Activated T-helper 9 cell treated with anti-CD3 and anti-CD28 coated beads, Interleukin-2, amount 50 U/mL, for 16 hours (primary cell): Measurements from ENCODE around the gene SOX1.

ENCODE experiments used
- DNase-seq: peaks from one replicate; pipeline ENCODE4 v3.0.0-alpha.2; 2020; ENCODE audit warnings: low read depth

The SOX1 gene

GRCh38 chr13:112072534-112073244 lies 5.7 kb downstream of the SOX1 start:
- DNase-seq: no peak

GRCh38 chr13:112073245-112074138 lies 6.5 kb downstream of the SOX1 start:
- no peak for DNase-seq

- DNase-seq: no peak
These were observed 7.4 kb downstream of the SOX1 start for GRCh38 chr13:112074139-112074865.

GRCh38 chr13:112077729-112078128 lies 10.8 kb downstream of the SOX1 start:
- DNase-seq: no peak

GRCh38 chr13:112078216-112078615 lies 11.3 kb downstream of the SOX1 start:
- DNase-seq: no peak

GRCh38 chr13:112078879-112079531 lies 12.1 kb downstream of the SOX1 start:
- DNase-seq: no peak

- DNase-seq: no peak
These were observed 12.7 kb downstream of the SOX1 start for GRCh38 chr13:112079696-112080095.

- no peak for DNase-seq
These were observed 17.0 kb downstream of the SOX1 start for GRCh38 chr13:112083971-112084370.

GRCh38 chr13:112092453-112092852 lies 25.5 kb downstream of the SOX1 start:
- no peak for DNase-seq

- no peak for DNase-seq
These were observed 28.4 kb downstream of the SOX1 start for GRCh38 chr13:112095354-112095753.

GRCh38 chr13:112096959-112097358 lies 30.0 kb downstream of the SOX1 start:
- no peak for DNase-seq

GRCh38 chr13:112097770-112098169 lies 30.8 kb downstream of the SOX1 start:
- DNase-seq: no peak

GRCh38 chr13:112098699-112099098 lies 31.8 kb downstream of the SOX1 start:
- no peak for DNase-seq

- no peak for DNase-seq
These were observed 34.5 kb downstream of the SOX1 start for GRCh38 chr13:112101360-112101930.

GRCh38 chr13:112102243-112102642 lies 35.3 kb downstream of the SOX1 start:
- DNase-seq: no peak

- no peak for DNase-seq
These were observed 36.4 kb downstream of the SOX1 start for GRCh38 chr13:112103260-112103838.

GRCh38 chr13:112103961-112104880 lies 37.3 kb downstream of the SOX1 start:
- DNase-seq: no peak

- DNase-seq: no peak
These were observed 37.9 kb downstream of the SOX1 start for GRCh38 chr13:112104881-112105234.

- no peak for DNase-seq
These were observed 38.3 kb downstream of the SOX1 start for GRCh38 chr13:112105244-112105681.

- no peak for DNase-seq
These were observed 38.9 kb downstream of the SOX1 start for GRCh38 chr13:112105892-112106291.
